Hepatocyte (in vitro differentiated cells): ENCODE measurements around the gene TNS3.

Experiments
- EZH2phosphoT487 ChIP-seq: fragments of 200-600 bp; sonication (generic); IDR thresholded peaks from one replicate; pipeline ENCODE4 v1.6.1; 2018; ENCODE audit warnings: antibody characterized with exemption, mild to moderate bottlenecking, low read depth, moderate library complexity; ENCODE audit not compliant: unreplicated experiment, severe bottlenecking
- TF ChIP-seq, protein P1 (sequence below): fragments of 200-600 bp; sonication (generic); IDR thresholded peaks from 2 replicates; pipeline ENCODE4 v1.5.1; 2016; ENCODE audit warnings: antibody characterized with exemption, mild to moderate bottlenecking; ENCODE audit not compliant: poor library complexity

DNA sequence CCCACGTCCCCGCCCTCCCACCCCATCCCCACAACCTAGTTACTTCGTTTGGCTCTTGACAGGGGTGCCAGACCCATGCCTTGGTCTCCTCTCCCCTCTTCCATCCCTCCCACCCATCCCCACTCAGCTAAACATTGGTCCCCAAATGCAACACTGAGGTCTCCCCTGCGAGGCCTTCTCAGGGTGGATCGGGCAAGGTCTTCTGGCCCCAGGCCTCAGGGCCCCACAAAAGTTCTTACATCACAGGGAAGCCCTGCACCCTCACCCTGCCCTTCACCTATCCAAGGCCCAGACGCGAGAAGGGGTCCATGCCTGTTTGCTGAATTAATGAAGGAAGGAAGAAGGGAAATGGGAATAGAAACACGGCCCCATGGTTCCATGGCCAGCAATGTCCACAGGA is 32.0 kb downstream of the TNS3 start:
- TF ChIP-seq, protein P1, sequence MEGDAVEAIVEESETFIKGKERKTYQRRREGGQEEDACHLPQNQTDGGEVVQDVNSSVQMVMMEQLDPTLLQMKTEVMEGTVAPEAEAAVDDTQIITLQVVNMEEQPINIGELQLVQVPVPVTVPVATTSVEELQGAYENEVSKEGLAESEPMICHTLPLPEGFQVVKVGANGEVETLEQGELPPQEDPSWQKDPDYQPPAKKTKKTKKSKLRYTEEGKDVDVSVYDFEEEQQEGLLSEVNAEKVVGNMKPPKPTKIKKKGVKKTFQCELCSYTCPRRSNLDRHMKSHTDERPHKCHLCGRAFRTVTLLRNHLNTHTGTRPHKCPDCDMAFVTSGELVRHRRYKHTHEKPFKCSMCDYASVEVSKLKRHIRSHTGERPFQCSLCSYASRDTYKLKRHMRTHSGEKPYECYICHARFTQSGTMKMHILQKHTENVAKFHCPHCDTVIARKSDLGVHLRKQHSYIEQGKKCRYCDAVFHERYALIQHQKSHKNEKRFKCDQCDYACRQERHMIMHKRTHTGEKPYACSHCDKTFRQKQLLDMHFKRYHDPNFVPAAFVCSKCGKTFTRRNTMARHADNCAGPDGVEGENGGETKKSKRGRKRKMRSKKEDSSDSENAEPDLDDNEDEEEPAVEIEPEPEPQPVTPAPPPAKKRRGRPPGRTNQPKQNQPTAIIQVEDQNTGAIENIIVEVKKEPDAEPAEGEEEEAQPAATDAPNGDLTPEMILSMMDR: no peak
- TF ChIP-seq EZH2phosphoT487: no peak
